Body of pancreas (tissue), 4 donors: ENCODE measurements around the gene DFFB. TPM values are rescaled to one million over a fixed set of nuclear protein-coding genes. Genes with fewer than 3 reads are reported as not detected.

ENCODE experiments used
- ATAC-seq: fragments of 150-250 bp; one replicate; pipeline ENCODE4 v1.9.1; 2016
- DNase-seq, 4 donors: peaks; one replicate each; pipeline ENCODE4 v3.0.0-alpha.2; 2019
- H3K27ac ChIP-seq, 4 donors: fragments of 200-600 bp; sonication (generic); 1 replicate in 3 of 4; 2 replicates in 1 of 4; pipeline versions ENCODE4 v1.5.1 to v1.6.1; 2016 to 2019; ENCODE audit warnings: mild to moderate bottlenecking in 1 of 4, mixed read lengths in 1 of 4, moderate library complexity in 1 of 4
- H3K27me3 ChIP-seq, 2 donors: fragments of 200-600 bp; sonication (generic); one replicate each; pipeline ENCODE4 v1.6.0; 2016; ENCODE audit warnings: mild to moderate bottlenecking in 1 of 2
- H3K36me3 ChIP-seq, 2 donors: fragments of 200-600 bp; sonication (generic); replicated peaks in 1 of 2; 2 replicates each; pipeline ENCODE4 v1.5.1; 2016; ENCODE audit warnings: low read depth in 2 of 2; ENCODE audit not compliant: insufficient read depth in 1 of 2
- H3K4me1 ChIP-seq: fragments of 200-600 bp; sonication (generic); one replicate; pipeline ENCODE4 v1.6.0; 2016
- H3K4me3 ChIP-seq, 2 donors: fragments of 200-600 bp; sonication (generic); 1 replicate in 1 of 2; 2 replicates in 1 of 2; pipeline ENCODE4 v1.5.1; 2016 to 2019
- H3K9me3 ChIP-seq, 3 donors: fragments of 200-600 bp; sonication (generic); 1 replicate in 2 of 3; 2 replicates in 1 of 3; pipeline ENCODE4 v1.5.1; 2016
- POLR2A ChIP-seq, 3 donors: fragments of 450-650 bp; IDR thresholded peaks; one replicate each; pipeline ENCODE4 v1.6.1; 2016; ENCODE audit warnings: antibody characterized with exemption in 3 of 3, mild to moderate bottlenecking in 2 of 3
- WGBS, 2 donors: methylation state at CpG; one replicate each; pipeline ENCODE4 v1.1.5; 2017; 5-methylcytosine and 5-hydroxymethylcytosine counted together
- intact Hi-C: fragments of 100-400 bp; cut with DNase I; formaldehyde crosslinking; loops from one replicate; pipeline ENCODE4 v1.15.1; 2023
- total RNA-seq, 2 donors: library from RNA; depleted of rRNA; stranded (reverse); fragments of >200 nt; gene quantifications; one replicate each; pipeline ENCODE4 v1.1.0, GENCODE V29; 2016
- TF ChIP-seq, protein P1 (sequence below), 7 experiments: fragments of 450-650 bp in 4 of 7; fragments of 200-600 bp in 3 of 7; sonication (generic) in 3 of 7; IDR thresholded peaks; one replicate each; pipeline ENCODE4 v1.5.1; 2016 to 2019; ENCODE audit warnings: antibody characterized with exemption in 7 of 7

DFFB gene
- total RNA-seq, 2 donors from 2014 or later = 6.5 to 13.5 TPM

DNA sequence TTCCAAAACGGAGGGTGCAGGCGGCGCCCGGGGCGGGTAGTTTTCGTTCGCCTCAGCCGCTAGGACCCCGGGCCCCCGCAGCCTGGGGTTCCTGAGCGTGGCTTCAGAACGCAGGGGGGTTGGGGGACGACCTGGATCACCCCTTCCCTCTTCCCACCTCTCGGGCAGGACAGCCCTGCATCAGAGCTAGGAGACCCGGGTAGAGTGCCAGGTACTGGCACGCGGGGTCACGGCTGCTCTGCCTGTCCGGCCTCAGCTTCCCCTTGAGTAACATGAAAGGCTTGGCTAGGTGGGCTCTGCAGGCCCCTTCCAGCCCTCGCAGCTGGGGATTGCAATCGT is 484 bp downstream of the DFFB start:
- no peaks in the 10 kb centered on the region for H3K27me3 ChIP-seq
- 2 to 3% methylated on average over 6 to 20 of the region's 21 CpGs for WGBS, 2 donors
- peak; percentile 1 for ATAC-seq
- peak overlapping the region; percentile 61 to 83 for H3K4me3 ChIP-seq
- intact Hi-C loops = no loop called here
- peaks cover 36% of the 10 kb centered on the region for H3K4me1 ChIP-seq
- H3K9me3 ChIP-seq = no peaks in the 10 kb centered on the region
- DNase-seq = peak in 1 of 4 donors; percentile 27
- no peak for TF ChIP-seq POLR2A (IDR thresholded peaks at IDR 0.05)
- TF ChIP-seq, protein P1, sequence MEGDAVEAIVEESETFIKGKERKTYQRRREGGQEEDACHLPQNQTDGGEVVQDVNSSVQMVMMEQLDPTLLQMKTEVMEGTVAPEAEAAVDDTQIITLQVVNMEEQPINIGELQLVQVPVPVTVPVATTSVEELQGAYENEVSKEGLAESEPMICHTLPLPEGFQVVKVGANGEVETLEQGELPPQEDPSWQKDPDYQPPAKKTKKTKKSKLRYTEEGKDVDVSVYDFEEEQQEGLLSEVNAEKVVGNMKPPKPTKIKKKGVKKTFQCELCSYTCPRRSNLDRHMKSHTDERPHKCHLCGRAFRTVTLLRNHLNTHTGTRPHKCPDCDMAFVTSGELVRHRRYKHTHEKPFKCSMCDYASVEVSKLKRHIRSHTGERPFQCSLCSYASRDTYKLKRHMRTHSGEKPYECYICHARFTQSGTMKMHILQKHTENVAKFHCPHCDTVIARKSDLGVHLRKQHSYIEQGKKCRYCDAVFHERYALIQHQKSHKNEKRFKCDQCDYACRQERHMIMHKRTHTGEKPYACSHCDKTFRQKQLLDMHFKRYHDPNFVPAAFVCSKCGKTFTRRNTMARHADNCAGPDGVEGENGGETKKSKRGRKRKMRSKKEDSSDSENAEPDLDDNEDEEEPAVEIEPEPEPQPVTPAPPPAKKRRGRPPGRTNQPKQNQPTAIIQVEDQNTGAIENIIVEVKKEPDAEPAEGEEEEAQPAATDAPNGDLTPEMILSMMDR (IDR thresholded peaks at IDR 0.05) = no peak
- peak overlapping the region; percentile 44 to 84 (median 78) for H3K27ac ChIP-seq
- no peaks in the 10 kb centered on the region for H3K36me3 ChIP-seq

DNA sequence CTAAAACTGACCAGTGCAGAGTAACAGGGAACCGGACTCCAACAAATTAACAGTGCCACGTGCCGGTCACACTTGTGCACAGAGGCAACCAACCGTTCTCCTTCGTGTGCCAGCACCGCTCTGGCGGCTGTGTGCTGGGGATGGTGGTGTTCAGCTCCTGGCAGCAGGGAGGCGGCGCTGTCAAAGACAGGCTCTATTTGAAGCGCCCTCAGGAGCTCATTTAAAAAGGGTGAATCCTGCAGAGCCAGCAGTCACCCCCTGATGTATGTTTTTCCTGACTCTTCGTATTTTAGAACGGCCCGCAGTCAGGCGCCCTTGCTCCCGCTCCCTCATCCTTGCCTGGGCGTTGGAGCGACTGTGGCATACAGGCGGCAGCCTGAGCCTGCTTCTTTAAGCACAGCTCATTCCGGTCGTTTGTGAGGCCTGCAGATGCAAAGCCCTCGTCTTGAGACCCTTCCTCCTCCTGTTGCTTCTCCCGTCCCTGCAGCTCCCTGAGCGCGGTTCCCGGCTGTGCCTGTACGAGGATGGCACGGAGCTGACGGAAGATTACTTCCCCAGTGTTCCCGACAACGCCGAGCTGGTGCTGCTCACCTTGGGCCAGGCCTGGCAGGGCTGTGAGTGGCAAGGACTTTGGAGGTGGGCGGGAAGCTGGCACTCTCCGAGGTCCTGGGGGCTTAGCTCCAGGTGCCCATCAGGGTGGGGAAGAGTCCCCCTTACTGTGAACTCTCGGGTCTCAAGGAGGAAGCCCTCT is 1.1 kb downstream of the DFFB start:
- Histone ChIP-seq H3K27me3 (no peaks in the 10 kb centered on the region), H3K4me1 (peaks cover 36% of the 10 kb centered on the region), H3K27ac (peak overlapping the region in 3 of 4 donors; percentile 73 to 84 (median 83)), H3K4me3 (peak overlapping the region; percentile 61 to 83), H3K9me3 (no peaks in the 10 kb centered on the region), H3K36me3 (no peaks in the 10 kb centered on the region)
- TF ChIP-seq, protein P1 (IDR thresholded peaks at IDR 0.05) = no peak
- no peak for TF ChIP-seq POLR2A (IDR thresholded peaks at IDR 0.05)
- no peak for ATAC-seq
- peak; percentile 23 to 45 (median 35) for DNase-seq
- WGBS, 2 donors = 49 to 66% methylated on average over 27 to 30 of the region's 34 CpGs
- intact Hi-C loops = no loop called here

DNA sequence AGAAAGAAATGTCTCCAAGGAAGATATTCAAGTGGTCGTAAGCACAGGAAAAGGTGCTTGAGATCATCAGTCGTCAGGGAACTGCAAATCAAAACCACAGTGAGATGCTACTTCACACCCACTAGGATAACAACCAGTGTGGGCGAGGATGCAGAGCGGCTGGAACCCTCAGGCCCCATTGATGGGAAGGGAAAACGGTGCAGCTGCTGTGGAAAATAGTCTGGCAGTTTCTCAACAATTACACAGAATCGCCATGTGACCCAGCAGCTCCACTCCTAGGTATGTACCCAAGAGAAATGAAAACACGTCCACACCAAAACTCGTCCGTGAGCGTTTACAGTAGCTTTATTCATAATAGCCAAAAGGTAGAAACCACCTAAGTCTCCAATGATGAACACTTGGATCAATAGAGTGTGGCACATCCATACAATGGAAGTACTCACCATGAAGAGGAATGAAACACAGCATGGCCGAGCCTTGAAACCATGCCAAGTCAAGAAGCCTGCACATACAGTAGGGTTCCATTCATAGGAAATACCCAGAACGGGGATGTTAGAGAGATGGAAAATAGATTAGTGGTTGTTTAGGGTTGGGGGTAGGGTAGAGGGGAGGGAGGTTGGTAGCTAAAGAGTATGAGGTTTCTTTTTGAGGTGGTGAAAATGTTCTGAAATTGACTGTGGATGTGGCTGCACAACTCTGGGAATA is 6.1 kb downstream of the DFFB start:
- Histone ChIP-seq H3K27me3 (no peaks in the 10 kb centered on the region), H3K9me3 (no peaks in the 10 kb centered on the region), H3K36me3 (no peaks in the 10 kb centered on the region), H3K4me3 (no peak overlapping the region), H3K27ac (no peak overlapping the region), H3K4me1 (peaks cover 14% of the 10 kb centered on the region)
- 79 to 89% methylated on average over 12 of the region's 12 CpGs for WGBS, 2 donors
- intact Hi-C loops = no loop called here
- DNase-seq (no peak), ATAC-seq (no peak)
- TF ChIP-seq POLR2A (IDR thresholded peaks at IDR 0.05) = no peak
- TF ChIP-seq, protein P1 (IDR thresholded peaks at IDR 0.05) = no peak

DNA sequence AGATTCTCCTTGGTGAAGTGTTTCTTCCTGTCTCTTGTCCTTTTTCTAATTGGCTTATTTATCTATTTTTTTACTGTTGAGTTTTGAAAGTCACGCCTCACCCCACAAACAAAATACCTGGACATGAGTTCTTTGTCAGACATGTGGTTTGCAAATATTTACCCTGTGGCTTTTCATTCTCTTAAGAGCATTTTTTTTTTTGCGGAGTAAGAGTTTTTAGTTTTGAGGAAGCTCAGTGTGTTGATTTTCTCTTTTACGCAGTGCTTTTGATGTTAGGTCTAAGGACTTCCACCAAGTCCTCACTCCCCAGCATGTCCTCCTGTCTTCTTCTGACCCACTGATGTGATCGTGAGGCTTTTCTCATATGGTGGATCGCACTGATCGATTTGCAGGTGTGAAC is 7.6 kb downstream of the DFFB start:
- 77 to 92% methylated on average over 6 of the region's 6 CpGs for WGBS, 2 donors

More for the DNA sequence above, 7.6 kb downstream of the DFFB start:
- Histone ChIP-seq H3K36me3 (peaks cover 0 to 2% of the 10 kb centered on the region in 2 donors), H3K27ac (no peak overlapping the region), H3K9me3 (no peaks in the 10 kb centered on the region), H3K4me3 (no peak overlapping the region), H3K4me1 (no peaks in the 10 kb centered on the region), H3K27me3 (no peaks in the 10 kb centered on the region)
- intact Hi-C loops = no loop called here
- DNase-seq (no peak), ATAC-seq (no peak)
- TF ChIP-seq POLR2A (IDR thresholded peaks at IDR 0.05) = no peak
- TF ChIP-seq, protein P1 (IDR thresholded peaks at IDR 0.05) = no peak
